Thoracic aorta (tissue), 2 donors: ENCODE results near the gene MAN1C1. TPM values are rescaled to one million over a fixed set of nuclear protein-coding genes. Genes with fewer than 3 reads are reported as not detected.
"Not testable (repeated sequence)": the region's sequence is repeated elsewhere in the genome, so short reads cannot be mapped to it uniquely, and the experiment has no call there.

Experiments
- ATAC-seq: fragments of 150-250 bp; one replicate; pipeline ENCODE4 v1.8.0; 2017; ENCODE audit warnings: low read depth; ENCODE audit not compliant: insufficient number of reproducible peaks, low FRiP score
- DNase-seq: peaks from one replicate; pipeline ENCODE4 v3.0.0-alpha.2; 2020; ENCODE audit warnings: low spot score
- H3K27ac ChIP-seq, 2 donors: fragments of 200-600 bp; sonication (generic); 1 replicate in 1 of 2; 2 replicates in 1 of 2; pipeline ENCODE4 v1.5.1; 2016; ENCODE audit warnings: mild to moderate bottlenecking in 2 of 2, moderate library complexity in 2 of 2
- H3K27me3 ChIP-seq: fragments of 200-600 bp; sonication (generic); replicated peaks from 2 replicates; pipeline ENCODE4 v1.6.0; 2016; ENCODE audit warnings: mild to moderate bottlenecking; ENCODE audit not compliant: insufficient read depth
- H3K36me3 ChIP-seq: fragments of 200-600 bp; sonication (generic); one replicate; pipeline ENCODE4 v1.5.1; 2016
- H3K4me1 ChIP-seq, 2 donors: fragments of 200-600 bp; sonication (generic); 1 replicate in 1 of 2; 2 replicates in 1 of 2; pipeline versions ENCODE4 v1.5.1 to v1.6.0; 2016; ENCODE audit warnings: low read depth in 2 of 2, mild to moderate bottlenecking in 1 of 2; ENCODE audit not compliant: control insufficient read depth in 1 of 2
- H3K4me3 ChIP-seq: fragments of 200-600 bp; sonication (generic); 2 replicates; pipeline ENCODE4 v1.5.1; 2016; ENCODE audit warnings: mild to moderate bottlenecking
- H3K9me3 ChIP-seq: fragments of 200-600 bp; sonication (generic); 2 replicates; pipeline ENCODE4 v1.5.1; 2016
- CTCF ChIP-seq: fragments of 200-600 bp; sonication (generic); IDR thresholded peaks from one replicate; pipeline ENCODE4 v1.5.1; 2019; ENCODE audit warnings: antibody characterized with exemption
- total RNA-seq, 2 donors: library from RNA; depleted of rRNA; stranded (reverse); fragments of >200 nt; gene quantifications; one replicate each; pipeline versions ENCODE4 v1.1.0 to v1.2.3, GENCODE V29; 2016

The MAN1C1 gene
- total RNA-seq, 2 donors from 2014 or later: 21.0 to 26.0 TPM

- TF ChIP-seq CTCF: no peak
- H3K27me3 ChIP-seq: no peaks in the 10 kb centered on the region
- peaks cover 13 to 25% of the 10 kb centered on the region in 2 donors for H3K4me1 ChIP-seq
- peaks cover 2% of the 10 kb centered on the region for H3K36me3 ChIP-seq
- no peak for ATAC-seq
- H3K4me3 ChIP-seq: no peak overlapping the region
- no peaks in the 10 kb centered on the region for H3K9me3 ChIP-seq
- no peak overlapping the region for H3K27ac ChIP-seq
- DNase-seq: no peak
Measured at GRCh38 chr1:25593861-25594260, 22.7 kb upstream of the MAN1C1 start.

- Histone ChIP-seq H3K4me1 (peaks cover 4 to 14% of the 10 kb centered on the region in 2 donors), H3K4me3 (no peak overlapping the region), H3K27ac (no peak overlapping the region), H3K27me3 (no peaks in the 10 kb centered on the region), H3K36me3 (peaks cover 4% of the 10 kb centered on the region), H3K9me3 (no peaks in the 10 kb centered on the region)
- no peak for TF ChIP-seq CTCF
- ATAC-seq: no peak
- no peak for DNase-seq
Measured at GRCh38 chr1:25594971-25595370, 21.6 kb upstream of the MAN1C1 start.

GRCh38 chr1:25596641-25597040, 19.9 kb upstream of the MAN1C1 start:
- H3K27ac ChIP-seq, H3K27me3 ChIP-seq, H3K9me3 ChIP-seq, DNase-seq, ATAC-seq, H3K4me1 ChIP-seq, H3K36me3 ChIP-seq, H3K4me3 ChIP-seq: not testable (repeated sequence)

- no peak for DNase-seq
- Histone ChIP-seq H3K36me3 (peaks cover 4% of the 10 kb centered on the region), H3K4me3 (no peak overlapping the region), H3K27ac (no peak overlapping the region), H3K4me1 (peaks cover 0 to 7% of the 10 kb centered on the region in 2 donors), H3K27me3 (no peaks in the 10 kb centered on the region), H3K9me3 (no peaks in the 10 kb centered on the region)
- TF ChIP-seq CTCF: no peak
- ATAC-seq: no peak
Measured at GRCh38 chr1:25598879-25599278, 17.7 kb upstream of the MAN1C1 start.

- Histone ChIP-seq H3K27me3 (no peaks in the 10 kb centered on the region), H3K4me1 (peaks cover 0 to 7% of the 10 kb centered on the region in 2 donors), H3K27ac (no peak overlapping the region), H3K36me3 (peaks cover 4% of the 10 kb centered on the region), H3K4me3 (no peak overlapping the region), H3K9me3 (no peaks in the 10 kb centered on the region)
- DNase-seq (no peak), ATAC-seq (no peak)
- no peak for TF ChIP-seq CTCF
Measured at GRCh38 chr1:25599969-25600610, 16.5 kb upstream of the MAN1C1 start.

- not testable (repeated sequence) for H3K4me3 ChIP-seq, H3K4me1 ChIP-seq, H3K36me3 ChIP-seq, DNase-seq, H3K9me3 ChIP-seq, H3K27me3 ChIP-seq, H3K27ac ChIP-seq, ATAC-seq
Measured at GRCh38 chr1:25600971-25601699, 15.5 kb upstream of the MAN1C1 start.

- not testable (repeated sequence) for H3K36me3 ChIP-seq, H3K4me3 ChIP-seq, DNase-seq, H3K9me3 ChIP-seq, H3K27ac ChIP-seq, H3K27me3 ChIP-seq, ATAC-seq
- peaks cover 0 to 10% of the 10 kb centered on the region in 2 donors for H3K4me1 ChIP-seq
Measured at GRCh38 chr1:25603779-25604538, 12.6 kb upstream of the MAN1C1 start.
